ENCODE results near the gene RCAN3. TPM values are rescaled to one million over a fixed set of nuclear protein-coding genes. Genes with fewer than 3 reads are reported as not detected.

RCAN3 gene
- total RNA-seq, 6 experiments from 2014 or later = 11.9 to 14.5 (median 12.9) TPM

DNA sequence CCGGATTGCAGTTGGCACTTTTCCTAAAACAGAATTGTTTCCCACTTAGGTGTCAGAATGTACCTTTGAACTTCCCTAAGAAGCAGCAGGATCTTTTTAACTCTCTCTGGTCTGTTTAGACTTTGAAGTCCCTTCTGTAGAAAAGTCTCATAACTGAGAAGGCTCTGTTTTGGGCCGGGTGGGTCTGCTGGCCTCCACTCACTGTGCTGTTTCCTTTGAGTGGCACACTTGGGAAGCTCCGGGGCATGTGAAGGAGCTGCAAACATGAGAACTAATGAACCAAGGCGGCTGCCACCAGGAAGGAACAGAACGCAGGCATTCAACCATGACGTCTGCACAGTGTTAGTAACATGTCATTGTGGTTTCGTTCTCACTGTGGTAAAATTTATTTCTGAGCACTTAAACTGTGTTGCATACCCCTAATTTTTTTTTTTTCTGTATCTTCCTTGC, 33.8 kb downstream of the RCAN3 start:
- Mint-ChIP-seq H3K4me3 (no peak overlapping the region), H3K4me1 (ENCODE audit: low read depth) (peaks cover 27% of the 10 kb centered on the region), H3K36me3 (ENCODE audit: low read depth) (no peaks in the 10 kb centered on the region; the same call in 1 of the 2 replicates), H3K27ac (no peak overlapping the region), H3K9me3 (no peaks in the 10 kb centered on the region), H3K27me3 (ENCODE audit: insufficient read depth) (peaks cover 4% of the 10 kb centered on the region)
- TF ChIP-seq, protein P1, sequence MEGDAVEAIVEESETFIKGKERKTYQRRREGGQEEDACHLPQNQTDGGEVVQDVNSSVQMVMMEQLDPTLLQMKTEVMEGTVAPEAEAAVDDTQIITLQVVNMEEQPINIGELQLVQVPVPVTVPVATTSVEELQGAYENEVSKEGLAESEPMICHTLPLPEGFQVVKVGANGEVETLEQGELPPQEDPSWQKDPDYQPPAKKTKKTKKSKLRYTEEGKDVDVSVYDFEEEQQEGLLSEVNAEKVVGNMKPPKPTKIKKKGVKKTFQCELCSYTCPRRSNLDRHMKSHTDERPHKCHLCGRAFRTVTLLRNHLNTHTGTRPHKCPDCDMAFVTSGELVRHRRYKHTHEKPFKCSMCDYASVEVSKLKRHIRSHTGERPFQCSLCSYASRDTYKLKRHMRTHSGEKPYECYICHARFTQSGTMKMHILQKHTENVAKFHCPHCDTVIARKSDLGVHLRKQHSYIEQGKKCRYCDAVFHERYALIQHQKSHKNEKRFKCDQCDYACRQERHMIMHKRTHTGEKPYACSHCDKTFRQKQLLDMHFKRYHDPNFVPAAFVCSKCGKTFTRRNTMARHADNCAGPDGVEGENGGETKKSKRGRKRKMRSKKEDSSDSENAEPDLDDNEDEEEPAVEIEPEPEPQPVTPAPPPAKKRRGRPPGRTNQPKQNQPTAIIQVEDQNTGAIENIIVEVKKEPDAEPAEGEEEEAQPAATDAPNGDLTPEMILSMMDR (IDR thresholded peaks at IDR 0.05) = no peak
- no peak for DNase-seq

DNA sequence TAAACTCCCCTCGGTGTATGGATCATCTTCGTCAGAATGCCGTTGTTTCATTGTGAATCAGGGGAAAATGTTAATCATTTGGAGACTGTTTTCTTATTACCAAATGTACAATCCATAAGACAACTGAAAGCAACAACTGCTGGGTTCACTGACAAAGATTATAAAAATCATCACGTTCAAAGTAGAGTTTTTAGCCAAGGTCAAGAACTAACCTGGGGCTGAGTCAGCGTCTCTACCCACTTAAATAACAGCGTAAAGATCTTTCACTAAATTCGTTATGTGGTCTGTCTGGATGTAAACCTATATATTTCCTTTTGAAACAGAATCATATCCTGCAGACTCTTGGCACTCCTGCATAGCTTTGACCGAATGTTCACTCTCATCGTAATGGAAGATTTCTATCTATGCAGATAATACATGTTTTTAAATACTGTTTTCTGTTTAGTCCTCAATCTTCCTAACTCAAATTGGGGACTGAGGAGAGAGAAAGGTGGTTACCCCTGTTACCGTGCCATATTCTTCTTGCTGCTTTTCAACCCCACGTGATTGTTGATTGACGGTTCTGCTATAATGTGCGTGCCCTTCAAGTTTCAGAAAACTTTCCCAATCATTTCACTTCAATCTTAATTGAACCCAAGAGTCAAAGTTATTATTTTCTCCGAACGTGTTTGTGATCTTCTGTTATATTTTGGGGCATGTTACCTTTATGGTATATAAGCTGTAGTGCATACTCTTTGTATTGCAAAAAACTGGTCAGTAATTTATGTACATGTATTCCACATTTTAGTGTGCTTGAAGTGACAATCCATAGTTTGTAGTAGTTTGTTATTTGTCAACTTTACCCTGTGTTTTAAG, 37.6 kb downstream of the RCAN3 start:
- Mint-ChIP-seq H3K27ac (no peak overlapping the region), H3K4me3 (no peak overlapping the region)
- TF ChIP-seq, protein P1 (IDR thresholded peaks at IDR 0.05) = no peak

DNA sequence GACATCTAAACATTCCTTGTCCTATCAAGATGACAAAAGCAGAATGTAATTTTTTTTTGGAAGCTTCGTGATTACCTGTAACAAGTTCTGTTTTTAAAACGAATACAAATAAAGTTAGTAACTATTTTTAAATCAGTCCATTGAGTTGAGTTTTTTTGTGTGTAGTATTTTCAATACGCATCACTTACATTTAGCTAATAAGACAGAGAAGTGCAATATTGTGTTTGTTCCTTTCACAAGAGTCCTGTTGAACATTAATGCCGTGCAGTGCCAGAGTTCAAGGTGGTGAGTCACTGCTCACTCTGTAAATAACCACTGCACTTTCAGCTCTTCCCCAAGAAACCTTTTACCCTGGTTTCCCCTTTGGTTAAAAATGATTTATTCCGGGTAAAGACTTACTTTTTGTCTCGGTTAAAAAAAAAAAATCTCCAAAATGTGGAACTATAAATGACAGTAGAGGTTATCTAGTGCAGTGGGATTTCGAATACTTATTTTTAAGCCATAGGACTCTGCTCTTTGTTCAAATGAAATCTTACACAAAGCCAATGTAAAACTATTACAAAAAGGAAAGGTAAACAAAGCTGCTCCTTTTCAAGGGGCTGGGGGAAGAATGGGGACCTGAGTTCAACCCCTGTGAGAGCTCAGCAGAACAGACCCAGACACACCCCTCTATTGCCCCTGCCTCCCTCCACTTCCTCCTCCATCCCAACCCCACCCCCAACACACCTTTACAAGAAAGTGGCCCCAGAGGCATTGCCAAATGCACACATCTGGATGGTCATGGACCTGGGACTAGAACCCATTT, 38.5 kb downstream of the RCAN3 start:
- TF ChIP-seq, protein P1 (IDR thresholded peaks at IDR 0.05) = no peak
- 0 out of 2 replicates have a peak overlapping the region, but pooled peaks have one; percentile 3 for H3K27ac Mint-ChIP-seq
- H3K4me1 Mint-ChIP-seq (ENCODE audit: low read depth) = peaks cover 48% of the 10 kb centered on the region
- no peak overlapping the region for H3K4me3 Mint-ChIP-seq
- peak; percentile 50 for DNase-seq
- no peaks in the 10 kb centered on the region for H3K9me3 Mint-ChIP-seq
- H3K36me3 Mint-ChIP-seq (ENCODE audit: low read depth) = no peaks in the 10 kb centered on the region; the same call in 1 of the 2 replicates
- no peaks in the 10 kb centered on the region for H3K27me3 Mint-ChIP-seq (ENCODE audit: insufficient read depth)

More for the DNA sequence above, 37.6 kb downstream of the RCAN3 start:
- Mint-ChIP-seq H3K9me3 (no peaks in the 10 kb centered on the region), H3K36me3 (ENCODE audit: low read depth) (no peaks in the 10 kb centered on the region; the same call in 1 of the 2 replicates), H3K4me1 (ENCODE audit: low read depth) (peaks cover 51% of the 10 kb centered on the region), H3K27me3 (ENCODE audit: insufficient read depth) (no peaks in the 10 kb centered on the region)
- no peak for DNase-seq

DNA sequence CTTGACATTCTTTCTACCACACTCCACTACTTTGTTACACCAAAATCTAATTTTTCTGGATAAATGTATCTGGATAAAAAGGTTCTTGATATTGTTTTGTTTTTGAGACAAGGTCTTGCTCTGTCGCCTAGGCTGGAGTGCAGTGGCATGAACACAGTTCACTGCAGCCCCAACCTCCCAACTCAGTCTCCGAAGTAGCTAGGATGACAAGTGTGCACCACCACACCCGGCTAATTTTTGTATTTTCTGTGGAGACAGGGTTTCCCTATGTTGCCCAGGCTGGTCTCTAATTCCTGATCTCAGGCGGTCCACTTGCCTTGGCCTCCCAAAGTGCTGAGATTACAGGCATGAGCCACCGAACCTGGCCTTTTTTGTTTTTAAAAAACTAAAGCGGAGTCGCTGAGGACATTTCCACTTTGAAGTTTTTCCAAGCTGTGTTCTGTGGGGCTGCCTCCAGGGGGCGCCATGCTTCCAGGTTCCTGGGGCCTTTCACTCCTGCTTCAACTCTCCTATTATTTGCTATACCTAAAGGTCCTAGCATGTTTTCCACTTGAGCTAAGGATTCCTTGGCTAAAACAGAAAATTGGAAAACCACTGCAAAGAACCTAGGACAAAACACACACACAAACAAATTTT, 39.2 kb downstream of the RCAN3 start:
- no peak overlapping the region for H3K4me3 Mint-ChIP-seq
- peaks cover 41% of the 10 kb centered on the region for H3K4me1 Mint-ChIP-seq (ENCODE audit: low read depth)
- DNase-seq = no peak
- TF ChIP-seq, protein P1 (IDR thresholded peaks at IDR 0.05) = peak; percentile 81
- H3K27ac Mint-ChIP-seq = no peak overlapping the region
- no peaks in the 10 kb centered on the region for H3K36me3 Mint-ChIP-seq (ENCODE audit: low read depth)
- no peaks in the 10 kb centered on the region for H3K9me3 Mint-ChIP-seq
- H3K27me3 Mint-ChIP-seq (ENCODE audit: insufficient read depth) = peaks cover 4% of the 10 kb centered on the region; the same call in 1 of the 2 replicates

DNA sequence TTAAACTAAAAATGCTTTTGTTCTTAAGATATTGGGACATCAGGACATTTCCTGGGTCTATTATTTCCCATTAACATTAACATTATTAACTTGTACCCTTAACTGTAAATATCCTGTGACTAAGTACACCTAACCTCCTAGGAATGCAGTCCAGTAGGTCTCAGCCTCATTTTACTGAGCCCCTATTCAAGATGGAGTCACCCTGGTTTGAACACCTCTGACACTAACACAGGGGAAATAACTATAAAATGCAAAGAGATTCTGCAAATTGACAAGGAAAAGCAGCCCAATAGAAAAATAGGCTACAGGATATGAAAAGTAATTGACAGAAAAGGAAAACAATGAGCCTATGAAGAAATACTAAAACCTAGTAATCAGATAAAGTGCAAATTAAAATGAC, 41.6 kb downstream of the RCAN3 start:
- no peak for DNase-seq
- TF ChIP-seq, protein P1 (IDR thresholded peaks at IDR 0.05) = no peak
- no peak overlapping the region for H3K27ac Mint-ChIP-seq
- no peaks in the 10 kb centered on the region for H3K9me3 Mint-ChIP-seq
- no peaks in the 10 kb centered on the region for H3K36me3 Mint-ChIP-seq (ENCODE audit: low read depth)
- peaks cover 40% of the 10 kb centered on the region for H3K4me1 Mint-ChIP-seq (ENCODE audit: low read depth)
- peaks cover 7% of the 10 kb centered on the region for H3K27me3 Mint-ChIP-seq (ENCODE audit: insufficient read depth)
- H3K4me3 Mint-ChIP-seq = no peak overlapping the region

All from HFFc6 (cell line).